K562 (cell line): ENCODE data around the gene RHOBTB3. TPM values are rescaled to one million over a fixed set of nuclear protein-coding genes. Genes with fewer than 3 reads are reported as not detected.

ENCODE experiments used
- CHD2 ChIP-seq: IDR thresholded peaks from 2 replicates; pipeline ENCODE4 v1.6.1; 2011; ENCODE audit warnings: low read depth, low read length
- CREB3L1 ChIP-seq: fragments of 450-650 bp; IDR thresholded peaks from 2 replicates; pipeline ENCODE4 v1.6.1; 2014; ENCODE audit warnings: low read depth, mild to moderate bottlenecking, moderate library complexity, borderline replicate concordance
- E2F1 ChIP-seq: sonication (generic); formaldehyde crosslinking; IDR thresholded peaks from 2 replicates; pipeline ENCODE4 v1.8.1; 2023; ENCODE audit warnings: mild to moderate bottlenecking, missing genetic modification reagents, moderate library complexity
- EP300 ChIP-seq: IDR thresholded peaks from 2 replicates; pipeline ENCODE4 v1.6.1; 2012; ENCODE audit warnings: low read length, improper control_type of control experiment
- FOS ChIP-seq: IDR thresholded peaks from 3 replicates; pipeline ENCODE4 v1.6.1; 2011; ENCODE audit not compliant: insufficient read length; ENCODE audit errors: extremely low read depth
- MBD2 ChIP-seq: sonication (generic); IDR thresholded peaks from 2 replicates; pipeline ENCODE4 v1.6.1; 2016; ENCODE audit warnings: low read depth, borderline replicate concordance
- MXI1 ChIP-seq: IDR thresholded peaks from 2 replicates; pipeline ENCODE4 v1.6.1; 2011; ENCODE audit warnings: low read depth, mild to moderate bottlenecking, improper control_type of control experiment, low read length
- MYC ChIP-seq, 2 experiments: fragments of 250-450 bp in 1 of 2; sonication (Bioruptor Pico) in 1 of 2; IDR thresholded peaks; 2 replicates each; pipeline versions ENCODE4 v1.5.1 to v1.6.1; 2012 to 2021; ENCODE audit warnings: low read depth in 2 of 2, borderline replicate concordance in 1 of 2, improper control_type of control experiment in 1 of 2, low read length in 1 of 2, mild to moderate bottlenecking in 1 of 2, moderate library complexity in 1 of 2
- NCOA2 ChIP-seq, 2 experiments: fragments of 450-650 bp; IDR thresholded peaks; 2 replicates each; pipeline ENCODE4 v1.6.1; 2018; ENCODE audit warnings: mild to moderate bottlenecking in 2 of 2, moderate library complexity in 1 of 2; ENCODE audit not compliant: partially characterized antibody in 2 of 2
- PATZ1 ChIP-seq: fragments of 250-450 bp; sonication (Bioruptor Pico); IDR thresholded peaks from 2 replicates; pipeline ENCODE4 v1.5.0; 2020; ENCODE audit warnings: mild to moderate bottlenecking, borderline replicate concordance
- PRPF4 ChIP-seq: fragments of 200-400 bp; formaldehyde crosslinking; IDR thresholded peaks from one replicate; pipeline ENCODE4 v1.6.1; 2017; ENCODE audit warnings: low read length, low read depth, mild to moderate bottlenecking; ENCODE audit not compliant: insufficient read depth, poor library complexity, severe bottlenecking
- PTRF ChIP-seq: fragments of 450-650 bp; IDR thresholded peaks from 2 replicates; pipeline ENCODE4 v1.6.1; 2016; ENCODE audit warnings: mild to moderate bottlenecking, missing genetic modification characterization, missing compliant biosample characterization
- RAD51 ChIP-seq: fragments of 450-650 bp; IDR thresholded peaks from 2 replicates; pipeline ENCODE4 v1.7.1; 2016; ENCODE audit warnings: low read depth, mild to moderate bottlenecking, borderline replicate concordance
- RHOXF2B ChIP-seq: fragments of 250-450 bp; sonication (Bioruptor Pico); conservative IDR thresholded peaks from 2 replicates; pipeline ENCODE4 v1.5.1; 2021
- TEAD4 ChIP-seq, 2 experiments: sonication (generic) in 1 of 2; formaldehyde crosslinking in 1 of 2; IDR thresholded peaks; 2 replicates each; pipeline versions ENCODE4 v1.6.1 to v1.8.0; 2012 to 2022; ENCODE audit warnings: borderline replicate concordance in 1 of 2, inconsistent platforms in 1 of 2, low read length in 1 of 2, mild to moderate bottlenecking in 1 of 2, missing genetic modification reagents in 1 of 2
- TFE3 ChIP-seq: fragments of 450-650 bp; formaldehyde crosslinking; IDR thresholded peaks from 2 replicates; pipeline ENCODE4 v1.4.0; 2020; ENCODE audit warnings: mild to moderate bottlenecking, mixed read lengths
- ZFP91 ChIP-seq: sonication (generic); formaldehyde crosslinking; IDR thresholded peaks from 2 replicates; pipeline ENCODE4 v1.8.0; 2022; ENCODE audit warnings: mild to moderate bottlenecking, missing genetic modification reagents
- ZNF143 ChIP-seq: sonication (generic); formaldehyde crosslinking; IDR thresholded peaks from 2 replicates; pipeline ENCODE4 v1.9.0; 2022; ENCODE audit warnings: mild to moderate bottlenecking, missing genetic modification reagents
- polyA plus RNA-seq, 8 experiments: library from polyadenylated mRNA; depleted of rRNA in 4 of 8; stranded (reverse) in 5 of 8; unstranded in 3 of 8; fragments of >200 nt; fragmentation: Nextera tagmentation in 2 of 8; fragmentation: Illumina TruSeq in 1 of 8; extraction: Ambion mirVana in 2 of 8; extraction: Trizol in 1 of 8; gene quantifications; 2 replicates each; pipeline versions ENCODE4 v1.2.1 to v1.2.3, GENCODE V29; 2011 to 2014; ENCODE audit warnings: inconsistent platforms in 1 of 8, missing spikeins in 1 of 8
- total RNA-seq, 7 experiments: library from RNA; depleted of rRNA in 6 of 7; stranded (reverse); fragments of >200 nt in 6 of 7; fragmentation: Illumina TruSeq in 2 of 7; extraction: Trizol in 2 of 7; gene quantifications; 2 replicates each; pipeline versions ENCODE4 v1.2.1 to v1.2.3, GENCODE V29; 2011 to 2021; ENCODE audit warnings: low replicate concordance in 1 of 7

Gene RHOBTB3
- total and polyA plus RNA-seq, 9 of the 15 experiments (the other 6 are each of a cell fraction or from before 2014, with no cell fraction given) = 39.7 to 143 (median 115) TPM

- TF ChIP-seq ZFP91 = no peak
- no peak for TF ChIP-seq NCOA2 (IDR thresholded peaks at IDR 0.05; ENCODE audit: partially characterized antibody in 2 of 2)
- TF ChIP-seq PATZ1 (CRISPR knock-in tag) = no peak
- no peak for TF ChIP-seq E2F1 (CRISPR knock-in tag)
- peak; percentile 59; the same call in 1 of the 2 replicates for TF ChIP-seq MYC (IDR thresholded peaks at IDR 0.05; ENCODE audit: low read depth, low read length)
- TF ChIP-seq MYC (CRISPR knock-in tag; IDR thresholded peaks at IDR 0.05; ENCODE audit: borderline replicate concordance, low read depth) = no peak
- no peak for TF ChIP-seq PRPF4
- no peak for TF ChIP-seq RAD51
- 0 out of 2 replicates have a peak, but pooled peaks have one; percentile 43 for TF ChIP-seq MXI1
- TF ChIP-seq CREB3L1 = no peak
- no peak for TF ChIP-seq CHD2
- no peak for TF ChIP-seq FOS
- no peak for TF ChIP-seq TFE3 (CRISPR knock-in tag)
- peak; percentile 80 for TF ChIP-seq TEAD4 (IDR thresholded peaks at IDR 0.05; ENCODE audit: low read length)
- TF ChIP-seq TEAD4 (CRISPR knock-in tag; IDR thresholded peaks at IDR 0.05; ENCODE audit: borderline replicate concordance) = no peak
- no peak for TF ChIP-seq ZNF143 (CRISPR knock-in tag)
- no peak for TF ChIP-seq RHOXF2B (CRISPR knock-in tag)
- peak; percentile 74 for TF ChIP-seq EP300
- no peak; the same call in 1 of the 2 replicates for TF ChIP-seq MBD2
- no peak for TF ChIP-seq PTRF
These were observed 12.9 kb upstream of the RHOBTB3 start (continued) for GRCh38 chr5:95718203-95718602.
